GM18505 (cell line): ENCODE data around the gene KCNAB1.

ENCODE experiments used
- ATAC-seq: cut with Tn5 transposase; IDR thresholded peaks from one replicate; pipeline ENCODE4 v1.9.1; 2021; ENCODE audit not compliant: unreplicated experiment
- POLR2A ChIP-seq: IDR thresholded peaks from 4 replicates; pipeline ENCODE4 v1.6.1; 2011; ENCODE audit warnings: borderline replicate concordance; ENCODE audit not compliant: insufficient read depth, insufficient read length; ENCODE audit errors: extremely low read depth

KCNAB1 gene

GRCh38 chr3:156149876-156150275 lies 29.5 kb downstream of the KCNAB1 start:
- TF ChIP-seq POLR2A, result no peak
- no peak for ATAC-seq

- no peak for TF ChIP-seq POLR2A
- peak; percentile 47 for ATAC-seq
Observed at GRCh38 chr3:156150434-156151066, 30.2 kb downstream of the KCNAB1 start.

GRCh38 chr3:156151824-156152428 lies 31.5 kb downstream of the KCNAB1 start:
- ATAC-seq, result peak; percentile 49
- no peak for TF ChIP-seq POLR2A

GRCh38 chr3:156158656-156159295 lies 38.4 kb downstream of the KCNAB1 start:
- TF ChIP-seq POLR2A, result no peak
- ATAC-seq, result no peak

GRCh38 chr3:156160647-156161046 lies 40.3 kb downstream of the KCNAB1 start:
- peak; percentile 82 for ATAC-seq
- no peak for TF ChIP-seq POLR2A

- no peak for TF ChIP-seq POLR2A
- no peak for ATAC-seq
Observed at GRCh38 chr3:156161172-156161571, 40.8 kb downstream of the KCNAB1 start.

GRCh38 chr3:156163848-156164247 lies 43.5 kb downstream of the KCNAB1 start:
- ATAC-seq, result no peak
- no peak for TF ChIP-seq POLR2A

GRCh38 chr3:156166808-156167207 lies 46.4 kb downstream of the KCNAB1 start:
- no peak for TF ChIP-seq POLR2A
- no peak for ATAC-seq

GRCh38 chr3:156170571-156170970 lies 50.2 kb downstream of the KCNAB1 start:
- TF ChIP-seq POLR2A, result no peak
- ATAC-seq, result no peak

- no peak for TF ChIP-seq POLR2A
- no peak for ATAC-seq
Observed at GRCh38 chr3:156171281-156172267, 51.2 kb downstream of the KCNAB1 start.

- ATAC-seq, result no peak
- no peak for TF ChIP-seq POLR2A
Observed at GRCh38 chr3:156172536-156172935, 52.2 kb downstream of the KCNAB1 start.

GRCh38 chr3:156174229-156174847 lies 54.0 kb downstream of the KCNAB1 start:
- TF ChIP-seq POLR2A, result no peak
- ATAC-seq, result no peak

GRCh38 chr3:156175570-156175969 lies 55.2 kb downstream of the KCNAB1 start:
- ATAC-seq, result no peak
- TF ChIP-seq POLR2A, result no peak
